ENCODE measurements around the gene AIP. TPM values are rescaled to one million over a fixed set of nuclear protein-coding genes. Genes with fewer than 3 reads are reported as not detected.

Gene AIP
- total RNA-seq, 2 experiments from 2014 or later, result 160 to 169 TPM

DNA sequence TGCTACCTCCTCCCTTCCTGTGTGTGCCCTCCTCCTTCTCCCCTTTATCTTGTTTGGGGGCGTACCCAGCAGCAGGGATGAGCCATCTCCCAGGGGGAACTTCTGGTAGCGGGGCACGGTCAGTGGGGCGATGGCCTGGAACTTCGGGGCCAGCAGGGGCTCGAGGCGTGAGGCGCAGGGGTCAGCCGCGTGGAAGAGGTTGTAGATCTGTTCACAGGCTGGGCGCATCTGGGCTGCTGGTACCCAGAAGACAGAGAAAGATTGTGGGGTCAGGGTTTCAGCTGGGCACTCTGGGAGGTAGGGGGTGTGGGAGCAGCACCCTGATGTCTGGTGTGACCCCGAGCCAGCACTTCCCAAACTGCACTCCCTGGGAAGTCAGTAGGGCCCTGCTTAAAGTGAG, 13.3 kb downstream of the AIP start:
- CTCF ChIA-PET, result no interaction called here
- H3K4me1 Mint-ChIP-seq (ENCODE audit: low read depth), result peaks cover 9% of the 10 kb centered on the region
- no peaks in the 10 kb centered on the region for H3K27me3 Mint-ChIP-seq
- peaks cover 45% of the 10 kb centered on the region for H3K36me3 Mint-ChIP-seq
- POLR2A ChIA-PET, result no interaction called here
- no peak for DNase-seq
- H3K9me3 Mint-ChIP-seq, result no peaks in the 10 kb centered on the region
- H3K4me3 Mint-ChIP-seq, result no peak overlapping the region
- H3K27ac Mint-ChIP-seq, result no peak overlapping the region
- intact Hi-C loops (cut with micrococcal nuclease), result no loop called here

DNA sequence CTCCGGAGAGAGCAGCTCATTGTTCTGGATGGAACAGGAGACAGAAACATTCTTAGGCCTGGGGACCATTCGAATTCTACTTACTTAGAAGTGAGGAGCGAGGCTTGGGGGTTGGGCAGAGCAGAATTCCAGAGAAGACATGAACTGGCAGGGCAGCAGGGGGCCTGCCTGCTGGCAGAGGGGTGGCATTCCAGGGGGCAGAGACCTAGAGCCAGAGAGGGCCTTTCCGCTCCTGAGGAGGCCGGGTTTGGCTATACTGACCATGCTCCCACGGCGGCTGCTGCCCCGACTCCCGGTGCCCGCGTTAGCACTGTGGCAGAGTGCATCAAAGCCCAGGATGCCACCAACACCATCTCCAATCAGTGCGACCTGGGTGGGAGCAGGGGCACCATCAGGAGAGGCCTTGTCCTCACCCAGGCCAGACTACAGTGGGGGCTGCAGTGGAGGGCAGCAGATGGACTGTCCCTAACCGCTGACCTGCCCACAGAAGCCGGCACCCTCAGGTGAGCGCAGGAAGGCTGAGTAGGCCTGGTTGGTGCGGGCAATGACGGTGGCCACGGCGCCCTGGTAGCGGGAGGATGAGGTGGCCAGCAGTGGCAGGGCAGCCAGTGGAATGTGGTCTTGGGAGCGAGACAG, 14.9 kb downstream of the AIP start:
- intact Hi-C loops (cut with micrococcal nuclease), result no loop called here
- DNase-seq, result no peak
- no peak overlapping the region for H3K4me3 Mint-ChIP-seq
- peaks cover 21% of the 10 kb centered on the region for H3K4me1 Mint-ChIP-seq (ENCODE audit: low read depth)
- ChIA-PET CTCF (no interaction called here), POLR2A (no interaction called here)
- no peaks in the 10 kb centered on the region for H3K27me3 Mint-ChIP-seq
- no peaks in the 10 kb centered on the region for H3K9me3 Mint-ChIP-seq
- H3K36me3 Mint-ChIP-seq, result peaks cover 42% of the 10 kb centered on the region
- H3K27ac Mint-ChIP-seq, result no peak overlapping the region

DNA sequence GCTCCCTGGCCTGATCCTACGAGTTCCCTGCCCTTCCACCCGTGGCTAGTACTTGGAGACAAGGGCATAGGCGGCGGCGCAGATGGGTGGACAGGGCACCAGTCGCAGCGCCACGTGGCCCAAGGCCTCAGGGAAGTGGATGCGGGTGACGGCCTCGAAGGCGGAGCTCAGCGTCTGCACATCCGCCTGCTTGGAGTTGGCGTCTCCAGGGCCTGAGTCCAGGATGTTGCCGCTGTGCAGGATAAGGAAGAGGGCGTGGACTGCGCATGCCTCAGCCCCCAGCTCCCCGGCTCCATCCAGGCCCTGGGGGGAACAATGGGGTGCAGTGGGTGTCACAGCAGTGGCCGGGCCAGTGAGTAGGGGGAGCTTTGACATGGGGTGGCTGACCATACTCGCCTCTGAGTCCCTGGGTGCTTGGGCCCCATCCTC, 15.7 kb downstream of the AIP start:
- CTCF ChIA-PET, result no interaction called here
- Mint-ChIP-seq H3K27ac (no peak overlapping the region), H3K4me1 (ENCODE audit: low read depth) (peaks cover 25% of the 10 kb centered on the region), H3K9me3 (no peaks in the 10 kb centered on the region), H3K27me3 (no peaks in the 10 kb centered on the region), H3K4me3 (no peak overlapping the region), H3K36me3 (peaks cover 45% of the 10 kb centered on the region)
- DNase-seq, result no peak
- POLR2A ChIA-PET, result no interaction called here
- intact Hi-C loops (cut with micrococcal nuclease), result no loop called here

DNA sequence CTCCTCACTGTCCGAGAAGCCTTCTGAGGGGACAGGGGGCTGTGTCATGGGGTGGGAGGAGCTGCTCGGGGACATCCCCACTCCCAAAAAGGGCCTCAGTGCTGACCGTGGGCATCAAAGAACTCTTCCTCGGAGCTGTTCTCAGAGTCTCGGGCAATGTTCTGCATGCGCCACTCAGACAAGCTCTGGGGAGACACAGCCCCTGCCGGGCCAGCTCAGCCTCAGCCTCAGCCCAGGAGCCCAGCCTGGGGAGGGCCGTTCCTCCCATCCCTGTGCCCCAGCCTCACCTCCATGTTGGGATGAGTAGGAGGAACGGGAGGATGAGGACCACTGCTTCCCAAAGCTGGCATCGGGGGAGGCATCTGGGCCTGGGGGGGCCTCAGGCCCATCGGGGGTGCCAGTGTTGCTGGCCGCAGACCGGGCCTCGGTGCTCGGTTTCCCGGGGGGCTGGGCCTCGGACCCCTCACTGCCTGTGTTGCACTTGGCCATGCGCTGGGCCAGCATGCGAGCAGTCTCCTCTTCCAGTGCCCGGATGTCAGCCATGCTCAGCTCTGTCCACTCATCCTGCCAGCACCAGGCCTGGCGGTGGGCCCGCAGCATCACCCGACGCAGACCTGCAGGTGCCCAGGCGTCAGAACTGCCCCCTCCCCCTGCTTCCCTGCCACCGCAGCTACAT, 17.1 kb downstream of the AIP start:
- Mint-ChIP-seq H3K27me3 (no peaks in the 10 kb centered on the region), H3K27ac (peak overlapping the region; percentile 42), H3K4me3 (no peak overlapping the region), H3K9me3 (no peaks in the 10 kb centered on the region), H3K4me1 (ENCODE audit: low read depth) (peaks cover 28% of the 10 kb centered on the region), H3K36me3 (peaks cover 49% of the 10 kb centered on the region)
- ChIA-PET CTCF (interaction anchor here (0.8 kb wide), 1 partner anchor 148 kb away, joined by 4 read pairs; no protein-coding TSS in a partner anchor), POLR2A (no interaction called here)
- DNase-seq, result no peak
- intact Hi-C loops (cut with micrococcal nuclease), result no loop called here

DNA sequence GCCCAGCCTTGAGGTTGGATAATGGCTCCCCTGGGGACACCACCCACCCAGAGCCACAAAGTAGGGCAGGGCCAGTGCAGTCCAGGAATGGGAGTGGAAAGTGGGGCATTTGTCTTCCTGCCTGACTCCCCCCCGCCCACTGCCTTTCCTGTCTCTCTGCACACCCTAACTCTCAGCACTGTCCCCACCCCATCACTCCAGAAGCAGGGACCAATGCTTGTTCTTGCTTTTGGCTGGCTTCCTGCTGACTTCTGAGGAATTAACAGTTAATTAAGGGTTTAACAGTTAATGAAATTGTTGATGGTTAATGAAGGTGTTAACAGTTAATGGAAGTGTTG, 17.6 kb downstream of the AIP start:
- no peaks in the 10 kb centered on the region for H3K27me3 Mint-ChIP-seq
- peaks cover 29% of the 10 kb centered on the region for H3K4me1 Mint-ChIP-seq (ENCODE audit: low read depth)
- H3K4me3 Mint-ChIP-seq, result no peak overlapping the region
- H3K27ac Mint-ChIP-seq, result no peak overlapping the region
- POLR2A ChIA-PET, result no interaction called here
- DNase-seq, result no peak
- CTCF ChIA-PET, result interaction anchor here (0.8 kb wide), 1 partner anchor 149 kb away, joined by 4 read pairs; no protein-coding TSS in a partner anchor
- H3K36me3 Mint-ChIP-seq, result peaks cover 49% of the 10 kb centered on the region
- H3K9me3 Mint-ChIP-seq, result no peaks in the 10 kb centered on the region
- intact Hi-C loops (cut with micrococcal nuclease), result no loop called here

DNA sequence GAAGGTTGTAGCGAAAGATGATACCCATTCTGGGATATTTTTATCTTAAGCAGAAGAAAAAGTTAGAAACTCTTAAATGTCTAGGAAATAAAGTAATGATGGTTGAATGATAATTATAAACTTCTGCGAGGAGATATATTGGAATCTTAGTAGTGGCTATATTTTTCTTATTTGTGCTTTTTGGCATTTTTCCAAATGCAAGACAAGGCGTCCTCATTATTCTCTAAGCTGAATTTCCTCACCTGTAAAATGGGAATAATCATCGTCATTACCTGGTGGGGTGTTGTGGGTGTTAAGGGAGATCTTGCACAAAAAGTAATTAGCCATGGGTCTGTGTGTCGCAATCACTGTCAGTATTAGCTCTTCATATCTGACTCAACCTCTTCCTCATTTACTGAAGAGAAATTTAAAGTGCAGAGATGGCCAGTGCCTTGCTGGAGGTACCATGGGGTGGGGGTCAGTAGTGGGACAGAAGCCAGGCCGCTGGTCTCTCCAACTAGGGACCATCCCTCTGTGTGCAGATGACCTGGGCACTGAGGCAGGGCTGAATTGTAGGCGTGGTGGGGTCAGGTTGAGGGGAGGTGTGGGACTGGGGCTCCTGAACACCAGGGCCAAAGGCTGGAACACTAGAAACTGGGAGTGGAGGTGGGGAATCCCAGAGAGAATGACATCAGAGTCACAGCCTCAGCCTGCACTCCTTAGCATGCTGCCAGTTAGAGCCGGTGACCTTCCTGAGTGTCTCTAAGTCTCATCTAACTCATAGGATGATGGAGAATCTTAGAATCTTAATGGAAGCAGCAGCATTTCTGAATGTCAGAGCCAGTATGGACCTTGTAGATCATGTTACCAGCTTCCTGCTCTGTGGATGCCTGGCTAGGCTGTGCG, 18.2 kb downstream of the AIP start:
- H3K36me3 Mint-ChIP-seq, result peaks cover 47% of the 10 kb centered on the region
- ChIA-PET POLR2A (no interaction called here), CTCF (no interaction called here)

DNA sequence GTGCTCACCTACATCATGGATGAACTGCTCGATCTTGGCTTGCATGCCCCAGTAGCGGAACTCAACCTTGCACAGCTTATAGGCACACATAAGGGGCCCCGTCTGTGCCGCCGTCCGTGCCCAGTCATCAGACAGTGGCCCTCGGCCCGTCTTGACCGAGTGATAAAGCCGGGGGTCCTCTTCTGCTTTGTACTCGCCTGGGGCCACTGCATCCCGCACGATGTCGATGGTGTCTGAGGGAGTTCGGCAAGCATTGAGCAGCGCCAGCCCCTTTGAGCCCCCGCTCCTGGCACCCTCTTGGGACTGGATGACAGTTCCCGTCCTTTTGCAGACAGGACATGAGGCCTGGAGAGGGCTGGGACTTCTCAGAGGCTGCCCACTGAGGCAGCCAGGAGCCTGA, 19.0 kb downstream of the AIP start:
- DNase-seq, result no peak

More for the DNA sequence above, 18.2 kb downstream of the AIP start:
- intact Hi-C loops (cut with micrococcal nuclease), result no loop called here
- no peak for DNase-seq
- Mint-ChIP-seq H3K27me3 (no peaks in the 10 kb centered on the region), H3K4me1 (ENCODE audit: low read depth) (peaks cover 32% of the 10 kb centered on the region), H3K4me3 (no peak overlapping the region), H3K9me3 (no peaks in the 10 kb centered on the region), H3K27ac (peak overlapping the region; percentile 39)

DNA sequence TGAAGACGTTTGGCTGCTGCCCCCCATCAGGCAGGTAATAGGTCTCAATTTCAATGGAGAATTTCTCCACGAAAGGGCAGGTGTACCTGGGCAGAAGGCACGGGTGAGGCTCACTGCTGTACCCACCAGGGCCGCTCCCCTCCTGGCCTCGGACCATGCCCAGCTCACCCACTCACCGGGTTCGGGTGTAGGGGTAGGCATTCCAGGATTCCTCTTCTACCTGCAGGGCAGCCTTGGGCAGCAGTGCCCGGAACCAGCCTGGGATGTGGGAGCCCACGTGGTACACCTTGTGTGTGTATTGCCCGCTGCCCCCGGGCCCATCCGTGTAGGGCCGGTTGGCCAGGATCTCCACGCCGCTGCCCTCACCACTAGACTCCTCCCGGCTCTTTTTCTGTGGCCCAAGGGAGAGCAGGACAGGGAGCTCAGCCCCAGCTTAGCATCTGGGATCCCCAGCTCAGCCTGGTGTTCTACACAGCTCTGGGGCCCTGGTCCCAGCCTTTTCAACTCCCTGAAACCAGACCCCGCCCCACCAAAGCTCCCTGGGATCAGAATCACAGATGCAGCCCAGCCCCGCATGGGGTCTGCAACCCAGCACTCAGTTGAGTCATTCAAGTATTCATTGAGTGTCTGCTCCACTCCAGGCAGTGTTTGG, 19.6 kb downstream of the AIP start:
- Mint-ChIP-seq H3K4me3 (peak overlapping the region; percentile 68), H3K27ac (no peak overlapping the region), H3K36me3 (peaks cover 46% of the 10 kb centered on the region), H3K9me3 (no peaks in the 10 kb centered on the region), H3K27me3 (no peaks in the 10 kb centered on the region), H3K4me1 (ENCODE audit: low read depth) (peaks cover 44% of the 10 kb centered on the region)
- CTCF ChIA-PET, result no interaction called here
- intact Hi-C loops (cut with micrococcal nuclease), result no loop called here
- no peak for DNase-seq
- POLR2A ChIA-PET, result no interaction called here

More for the DNA sequence above, 19.0 kb downstream of the AIP start:
- H3K36me3 Mint-ChIP-seq, result peaks cover 48% of the 10 kb centered on the region
- no peaks in the 10 kb centered on the region for H3K27me3 Mint-ChIP-seq
- CTCF ChIA-PET, result no interaction called here
- H3K4me3 Mint-ChIP-seq, result no peak overlapping the region
- no peaks in the 10 kb centered on the region for H3K9me3 Mint-ChIP-seq
- peaks cover 40% of the 10 kb centered on the region for H3K4me1 Mint-ChIP-seq (ENCODE audit: low read depth)
- H3K27ac Mint-ChIP-seq, result no peak overlapping the region
- intact Hi-C loops (cut with micrococcal nuclease), result no loop called here
- POLR2A ChIA-PET, result no interaction called here

DNA sequence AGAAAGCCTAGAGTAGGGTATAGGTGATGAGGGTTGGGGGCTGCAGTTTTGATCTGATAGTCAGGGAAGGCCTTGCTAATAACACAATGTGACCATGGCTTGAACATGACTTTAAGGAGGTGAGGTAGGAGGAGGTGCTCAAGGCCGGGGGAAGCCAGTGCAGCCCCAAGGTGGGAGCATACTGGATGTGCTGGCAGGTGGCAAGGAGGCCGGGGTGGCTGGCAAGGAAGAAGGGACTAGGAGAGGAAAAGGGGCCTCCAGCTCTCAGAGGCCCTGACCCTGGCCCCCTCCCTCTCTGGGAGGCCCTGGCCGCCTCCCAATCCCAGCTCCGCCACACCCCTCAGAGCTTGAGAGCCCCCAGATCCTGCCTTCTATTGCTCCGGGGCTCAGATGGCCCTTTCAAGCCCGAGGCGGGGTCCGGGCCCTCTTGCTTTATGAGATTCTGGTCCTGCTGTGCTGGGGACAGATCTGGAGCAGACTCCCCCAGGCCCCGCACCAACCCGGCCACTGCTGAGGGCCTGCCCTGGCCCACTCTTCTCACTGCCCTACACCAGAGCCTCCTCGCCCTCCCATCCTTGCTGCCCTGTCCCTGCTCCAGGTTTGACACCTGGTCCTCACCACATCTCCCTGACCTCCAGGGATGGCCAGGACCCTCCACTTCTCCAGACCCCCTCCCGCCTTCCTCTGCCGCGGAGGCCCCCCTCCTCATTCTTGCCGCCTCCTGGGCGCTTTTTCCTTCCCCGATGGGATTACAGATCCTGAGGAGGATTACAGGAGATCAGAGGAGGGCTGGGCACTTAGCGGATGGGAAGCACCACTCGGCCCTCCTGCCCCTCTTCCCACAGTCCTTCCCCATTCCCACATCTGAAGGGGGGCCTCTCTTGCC, 20.5 kb downstream of the AIP start:
- peak overlapping the region; percentile 68 for H3K4me3 Mint-ChIP-seq
- POLR2A ChIA-PET, result no interaction called here
- H3K9me3 Mint-ChIP-seq, result no peaks in the 10 kb centered on the region
- CTCF ChIA-PET, result interaction anchor here (0.8 kb wide), 1 partner anchor 147 kb away, joined by 3 read pairs; no protein-coding TSS in a partner anchor
- peaks cover 38% of the 10 kb centered on the region for H3K36me3 Mint-ChIP-seq
- no peak for DNase-seq
- H3K27me3 Mint-ChIP-seq, result no peaks in the 10 kb centered on the region
- intact Hi-C loops (cut with micrococcal nuclease), result no loop called here
- peak overlapping the region; percentile 34 for H3K27ac Mint-ChIP-seq
- H3K4me1 Mint-ChIP-seq (ENCODE audit: low read depth), result peaks cover 44% of the 10 kb centered on the region

DNA sequence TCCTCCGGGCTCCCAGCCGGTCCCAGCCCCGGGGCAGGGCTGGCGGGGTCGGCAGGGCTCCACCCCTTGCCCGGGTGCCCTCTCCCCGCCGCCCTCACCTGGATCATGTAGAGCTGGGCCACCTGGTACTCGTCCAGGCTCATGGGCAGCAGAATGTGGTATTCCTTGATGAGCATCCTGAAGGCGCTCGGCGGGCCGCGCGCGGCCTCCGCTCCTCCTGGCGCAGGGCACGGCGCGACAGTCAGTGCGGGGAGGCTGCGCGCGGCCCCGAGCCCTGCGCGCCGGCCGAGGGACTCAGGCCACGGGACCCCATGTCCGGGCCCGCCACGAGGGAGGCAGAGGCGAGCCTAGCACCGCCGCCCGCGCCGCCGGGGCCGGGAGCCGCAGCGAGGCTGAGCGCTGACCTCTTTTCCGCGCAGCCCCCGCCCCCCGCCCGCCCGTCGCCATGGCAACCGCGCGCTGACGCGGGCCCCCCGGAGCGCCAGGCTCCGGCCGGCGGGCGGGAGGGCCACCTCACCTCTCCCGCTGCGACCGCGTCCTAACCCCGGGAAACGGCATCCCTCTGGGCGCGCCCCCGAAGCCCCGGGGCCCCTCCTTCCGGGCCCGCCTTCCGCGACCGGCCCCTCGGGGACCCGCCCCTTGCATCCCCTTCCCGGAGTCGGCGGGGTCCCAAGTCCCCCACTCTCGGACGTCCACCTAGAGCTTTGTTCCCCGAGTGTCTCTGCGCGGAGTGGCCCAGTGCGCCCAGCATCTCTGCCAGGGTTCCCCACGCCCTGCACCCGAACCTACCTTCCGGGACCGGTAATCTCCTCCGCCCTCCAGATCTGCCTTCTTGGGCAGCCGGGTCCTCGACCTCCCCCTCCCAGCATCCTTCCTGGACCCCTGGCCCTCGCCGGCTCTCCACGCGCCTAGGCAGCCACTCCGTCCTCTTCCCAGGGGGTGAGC, 21.5 kb downstream of the AIP start:
- intact Hi-C loops (cut with micrococcal nuclease), result no loop called here
- POLR2A ChIA-PET, result interaction anchor here (0.7 to 2.0 kb wide), 3 partner anchors 15 to 264 kb away, joined by 3 to 21 read pairs (median 4); no protein-coding TSS in a partner anchor

More for the DNA sequence above, 21.5 kb downstream of the AIP start:
- CTCF ChIA-PET, result interaction anchor here (0.8 to 2.8 kb wide), 5 partner anchors 36 to 153 kb away, joined by 3 to 18 read pairs (median 5); partner anchors contain the start of genes PPP1CA and PTPRCAP
- peak overlapping the region; percentile 84 for H3K27ac Mint-ChIP-seq
- DNase-seq, result peak; percentile 51
- peaks cover 38% of the 10 kb centered on the region for H3K36me3 Mint-ChIP-seq
- H3K9me3 Mint-ChIP-seq, result no peaks in the 10 kb centered on the region
- peak overlapping the region; percentile 90 for H3K4me3 Mint-ChIP-seq
- peaks cover 51% of the 10 kb centered on the region for H3K4me1 Mint-ChIP-seq (ENCODE audit: low read depth)
- H3K27me3 Mint-ChIP-seq, result no peaks in the 10 kb centered on the region
